ENCODE data around the gene ROR1.

ROR1 gene

GRCh38 chr1:64041371-64042131 is 267.7 kb downstream of the ROR1 start:
- no peaks in the 10 kb centered on the region for H3K9me3 ChIP-seq (ENCODE audit: control insufficient read depth in 2 of 2, low read length in 2 of 2)
- no peak overlapping the region for H3K4me3 ChIP-seq (ENCODE audit: low read length in 2 of 2)
- peaks cover 26% of the 10 kb centered on the region for H3K4me1 ChIP-seq (ENCODE audit: control insufficient read depth, insufficient read depth, low read length)
- H3K36me3 ChIP-seq (ENCODE audit: control insufficient read depth in 2 of 2, insufficient read depth in 2 of 2, low read length in 2 of 2) = no peaks in the 10 kb centered on the region
- H3K27ac ChIP-seq (ENCODE audit: low read length) = no peak overlapping the region
- no peaks in the 10 kb centered on the region for H3K27me3 ChIP-seq (ENCODE audit: control insufficient read depth in 1 of 2, insufficient read depth in 2 of 2, low read length in 2 of 2)
- no peak overlapping the region for H3K9ac ChIP-seq (ENCODE audit: low read length in 2 of 2)

GRCh38 chr1:64042331-64043100 is 268.7 kb downstream of the ROR1 start:
- Histone ChIP-seq H3K9me3 (ENCODE audit: control insufficient read depth in 2 of 2, low read length in 2 of 2) (no peaks in the 10 kb centered on the region), H3K27ac (ENCODE audit: low read length) (no peak overlapping the region), H3K9ac (ENCODE audit: low read length in 2 of 2) (no peak overlapping the region), H3K36me3 (ENCODE audit: control insufficient read depth in 2 of 2, insufficient read depth in 2 of 2, low read length in 2 of 2) (no peaks in the 10 kb centered on the region), H3K4me3 (ENCODE audit: low read length in 2 of 2) (no peak overlapping the region), H3K27me3 (ENCODE audit: control insufficient read depth in 1 of 2, insufficient read depth in 2 of 2, low read length in 2 of 2) (no peaks in the 10 kb centered on the region), H3K4me1 (ENCODE audit: control insufficient read depth, insufficient read depth, low read length) (peaks cover 26% of the 10 kb centered on the region)

GRCh38 chr1:64043288-64043687 is 269.5 kb downstream of the ROR1 start:
- Histone ChIP-seq H3K4me1 (ENCODE audit: control insufficient read depth, insufficient read depth, low read length) (peaks cover 18% of the 10 kb centered on the region), H3K27ac (ENCODE audit: low read length) (no peak overlapping the region), H3K9me3 (ENCODE audit: control insufficient read depth in 2 of 2, low read length in 2 of 2) (no peaks in the 10 kb centered on the region), H3K27me3 (ENCODE audit: control insufficient read depth in 1 of 2, insufficient read depth in 2 of 2, low read length in 2 of 2) (no peaks in the 10 kb centered on the region), H3K9ac (ENCODE audit: low read length in 2 of 2) (no peak overlapping the region), H3K36me3 (ENCODE audit: control insufficient read depth in 2 of 2, insufficient read depth in 2 of 2, low read length in 2 of 2) (no peaks in the 10 kb centered on the region), H3K4me3 (ENCODE audit: low read length in 2 of 2) (no peak overlapping the region)

GRCh38 chr1:64043976-64044375 is 270.2 kb downstream of the ROR1 start:
- no peak overlapping the region for H3K9ac ChIP-seq (ENCODE audit: low read length in 2 of 2)
- no peaks in the 10 kb centered on the region for H3K27me3 ChIP-seq (ENCODE audit: control insufficient read depth in 1 of 2, insufficient read depth in 2 of 2, low read length in 2 of 2)
- H3K4me1 ChIP-seq (ENCODE audit: control insufficient read depth, insufficient read depth, low read length) = peaks cover 15% of the 10 kb centered on the region
- no peaks in the 10 kb centered on the region for H3K36me3 ChIP-seq (ENCODE audit: control insufficient read depth in 2 of 2, insufficient read depth in 2 of 2, low read length in 2 of 2)
- no peak overlapping the region for H3K4me3 ChIP-seq (ENCODE audit: low read length in 2 of 2)
- H3K9me3 ChIP-seq (ENCODE audit: control insufficient read depth in 2 of 2, low read length in 2 of 2) = no peaks in the 10 kb centered on the region
- H3K27ac ChIP-seq (ENCODE audit: low read length) = no peak overlapping the region

- Histone ChIP-seq H3K27me3 (ENCODE audit: control insufficient read depth in 1 of 2, insufficient read depth in 2 of 2, low read length in 2 of 2) (no peaks in the 10 kb centered on the region), H3K9ac (ENCODE audit: low read length in 2 of 2) (no peak overlapping the region), H3K4me1 (ENCODE audit: control insufficient read depth, insufficient read depth, low read length) (peaks cover 7% of the 10 kb centered on the region), H3K36me3 (ENCODE audit: control insufficient read depth in 2 of 2, insufficient read depth in 2 of 2, low read length in 2 of 2) (peaks cover 0 to 3% of the 10 kb centered on the region in 2 donors), H3K9me3 (ENCODE audit: control insufficient read depth in 2 of 2, low read length in 2 of 2) (no peaks in the 10 kb centered on the region), H3K4me3 (ENCODE audit: low read length in 2 of 2) (no peak overlapping the region), H3K27ac (ENCODE audit: low read length) (no peak overlapping the region)
These were observed 272.4 kb downstream of the ROR1 start for GRCh38 chr1:64046243-64046642.

GRCh38 chr1:64046891-64047290 is 273.1 kb downstream of the ROR1 start:
- Histone ChIP-seq H3K9me3 (ENCODE audit: control insufficient read depth in 2 of 2, low read length in 2 of 2) (no peaks in the 10 kb centered on the region), H3K27ac (ENCODE audit: low read length) (no peak overlapping the region), H3K9ac (ENCODE audit: low read length in 2 of 2) (no peak overlapping the region), H3K4me1 (ENCODE audit: control insufficient read depth, insufficient read depth, low read length) (peaks cover 7% of the 10 kb centered on the region), H3K27me3 (ENCODE audit: control insufficient read depth in 1 of 2, insufficient read depth in 2 of 2, low read length in 2 of 2) (no peaks in the 10 kb centered on the region), H3K36me3 (ENCODE audit: control insufficient read depth in 2 of 2, insufficient read depth in 2 of 2, low read length in 2 of 2) (peaks cover 0 to 3% of the 10 kb centered on the region in 2 donors), H3K4me3 (ENCODE audit: low read length in 2 of 2) (no peak overlapping the region)

- Histone ChIP-seq H3K9me3 (ENCODE audit: control insufficient read depth in 2 of 2, low read length in 2 of 2) (no peaks in the 10 kb centered on the region), H3K4me3 (ENCODE audit: low read length in 2 of 2) (no peak overlapping the region)
These were observed 273.8 kb downstream of the ROR1 start for GRCh38 chr1:64047549-64047996.

GRCh38 chr1:64049900-64050540 is 276.2 kb downstream of the ROR1 start:
- Histone ChIP-seq H3K27me3 (ENCODE audit: control insufficient read depth in 1 of 2, insufficient read depth in 2 of 2, low read length in 2 of 2) (no peaks in the 10 kb centered on the region), H3K9ac (ENCODE audit: low read length in 2 of 2) (no peak overlapping the region)

More at GRCh38 chr1:64047549-64047996, 273.8 kb downstream of the ROR1 start:
- peaks cover 3% of the 10 kb centered on the region for H3K4me1 ChIP-seq (ENCODE audit: control insufficient read depth, insufficient read depth, low read length)
- no peaks in the 10 kb centered on the region for H3K27me3 ChIP-seq (ENCODE audit: control insufficient read depth in 1 of 2, insufficient read depth in 2 of 2, low read length in 2 of 2)
- peaks cover 0 to 3% of the 10 kb centered on the region in 2 donors for H3K36me3 ChIP-seq (ENCODE audit: control insufficient read depth in 2 of 2, insufficient read depth in 2 of 2, low read length in 2 of 2)
- no peak overlapping the region for H3K27ac ChIP-seq (ENCODE audit: low read length)
- no peak overlapping the region for H3K9ac ChIP-seq (ENCODE audit: low read length in 2 of 2)

GRCh38 chr1:64050601-64051000 is 276.8 kb downstream of the ROR1 start:
- Histone ChIP-seq H3K27me3 (ENCODE audit: control insufficient read depth in 1 of 2, insufficient read depth in 2 of 2, low read length in 2 of 2) (no peaks in the 10 kb centered on the region), H3K27ac (ENCODE audit: low read length) (no peak overlapping the region)

More at GRCh38 chr1:64049900-64050540, 276.2 kb downstream of the ROR1 start:
- H3K9me3 ChIP-seq (ENCODE audit: control insufficient read depth in 2 of 2, low read length in 2 of 2) = no peaks in the 10 kb centered on the region
- no peaks in the 10 kb centered on the region for H3K4me1 ChIP-seq (ENCODE audit: control insufficient read depth, insufficient read depth, low read length)
- no peak overlapping the region for H3K4me3 ChIP-seq (ENCODE audit: low read length in 2 of 2)
- H3K27ac ChIP-seq (ENCODE audit: low read length) = no peak overlapping the region
- peaks cover 0 to 3% of the 10 kb centered on the region in 2 donors for H3K36me3 ChIP-seq (ENCODE audit: control insufficient read depth in 2 of 2, insufficient read depth in 2 of 2, low read length in 2 of 2)

GRCh38 chr1:64051796-64052195 is 278.0 kb downstream of the ROR1 start:
- H3K27ac ChIP-seq (ENCODE audit: low read length) = no peak overlapping the region
- H3K36me3 ChIP-seq (ENCODE audit: control insufficient read depth in 2 of 2, insufficient read depth in 2 of 2, low read length in 2 of 2) = peaks cover 0 to 3% of the 10 kb centered on the region in 2 donors
- no peaks in the 10 kb centered on the region for H3K27me3 ChIP-seq (ENCODE audit: control insufficient read depth in 1 of 2, insufficient read depth in 2 of 2, low read length in 2 of 2)

More at GRCh38 chr1:64050601-64051000, 276.8 kb downstream of the ROR1 start:
- Histone ChIP-seq H3K36me3 (ENCODE audit: control insufficient read depth in 2 of 2, insufficient read depth in 2 of 2, low read length in 2 of 2) (peaks cover 0 to 3% of the 10 kb centered on the region in 2 donors), H3K4me1 (ENCODE audit: control insufficient read depth, insufficient read depth, low read length) (no peaks in the 10 kb centered on the region), H3K9ac (ENCODE audit: low read length in 2 of 2) (no peak overlapping the region), H3K4me3 (ENCODE audit: low read length in 2 of 2) (no peak overlapping the region), H3K9me3 (ENCODE audit: control insufficient read depth in 2 of 2, low read length in 2 of 2) (no peaks in the 10 kb centered on the region)

More at GRCh38 chr1:64051796-64052195, 278.0 kb downstream of the ROR1 start:
- no peaks in the 10 kb centered on the region for H3K9me3 ChIP-seq (ENCODE audit: control insufficient read depth in 2 of 2, low read length in 2 of 2)
- no peak overlapping the region for H3K9ac ChIP-seq (ENCODE audit: low read length in 2 of 2)
- no peaks in the 10 kb centered on the region for H3K4me1 ChIP-seq (ENCODE audit: control insufficient read depth, insufficient read depth, low read length)
- H3K4me3 ChIP-seq (ENCODE audit: low read length in 2 of 2) = no peak overlapping the region

Measured in stomach smooth muscle (tissue), 2 donors.